SK-N-SH (cell line): ENCODE results near the gene SEC14L2. TPM values are rescaled to one million over a fixed set of nuclear protein-coding genes. Genes with fewer than 3 reads are reported as not detected.
A peak's percentile ranks its signal among the peaks of the same experiment; 100 is the strongest.

Source experiments
- CTCF ChIA-PET: fragments of 300-600, 350-600 bp; formaldehyde crosslinking; extraction: SDS; loops from one replicate; lab custom pipeline; 2021; lab: Yijun Ruan, JAX
- POLR2A ChIA-PET: fragments of 350-600 bp; sonication (Branson Sonifier 250); formaldehyde crosslinking; extraction: SDS; loops from one replicate; lab custom pipeline; 2020; ENCODE audit warnings: antibody characterized with exemption, inconsistent platforms; lab: Yijun Ruan, JAX
- DNase-seq: peaks from one replicate; pipeline ENCODE4 v3.0.0; 2012
- H2AFZ ChIP-seq: fragments of 200-600 bp; sonication (generic); 2 replicates; pipeline ENCODE4 v1.8.1; 2016; ENCODE audit warnings: antibody characterized with exemption, mild to moderate bottlenecking, low read depth
- H3F3A ChIP-seq: fragments of 200-600 bp; sonication (generic); replicated peaks from 2 replicates; pipeline ENCODE3; 2016; ENCODE audit warnings: antibody characterized with exemption, mild to moderate bottlenecking; ENCODE audit not compliant: insufficient read depth
- H3K27ac ChIP-seq, 2 experiments: fragments of 200-500 bp in 1 of 2; fragments of 200-600 bp in 1 of 2; sonication (Bioruptor generic) in 1 of 2; sonication (generic), shearing (Covaris generic) in 1 of 2; 2 replicates each; pipeline versions ENCODE4 v1.5.1 to v1.6.1; 2014 to 2016; ENCODE audit warnings: low read depth in 2 of 2, inconsistent platforms in 1 of 2, low read length in 1 of 2, mild to moderate bottlenecking in 1 of 2, mixed read lengths in 1 of 2
- H3K27me3 ChIP-seq: fragments of 200-600 bp; sonication (generic), shearing (Covaris generic); 2 replicates; pipeline ENCODE4 v1.6.1; 2016; ENCODE audit warnings: mixed run types; ENCODE audit not compliant: insufficient read depth
- H3K36me3 ChIP-seq, 2 experiments: fragments of 200-500 bp in 1 of 2; fragments of 200-600 bp in 1 of 2; sonication (Bioruptor generic) in 1 of 2; sonication (generic) in 1 of 2; replicated peaks in 1 of 2; 2 replicates each; pipeline versions ENCODE3 to v1.5.1; 2014 to 2016; ENCODE audit warnings: low read length in 1 of 2, mild to moderate bottlenecking in 1 of 2; ENCODE audit not compliant: insufficient read depth in 2 of 2, control insufficient read depth in 1 of 2
- H3K4me1 ChIP-seq, 2 experiments: fragments of 200-500 bp in 1 of 2; fragments of 200-600 bp in 1 of 2; sonication (Bioruptor generic) in 1 of 2; sonication (generic), shearing (Covaris generic) in 1 of 2; 2 replicates each; pipeline versions ENCODE4 v1.5.1 to v1.6.1; 2014 to 2016; ENCODE audit warnings: low read depth in 1 of 2, low read length in 1 of 2, mixed run types in 1 of 2; ENCODE audit not compliant: insufficient read depth in 2 of 2, control insufficient read depth in 1 of 2
- H3K4me2 ChIP-seq: fragments of 200-600 bp; sonication (generic), shearing (Covaris generic); 2 replicates; pipeline ENCODE4 v1.6.1; 2017; ENCODE audit warnings: mixed run types
- H3K4me3 ChIP-seq, 2 experiments: fragments of 200-500 bp in 1 of 2; fragments of 200-600 bp in 1 of 2; sonication (Bioruptor generic) in 1 of 2; sonication (generic), shearing (Covaris generic) in 1 of 2; 2 replicates each; pipeline versions ENCODE4 v1.5.1 to v1.8.1; 2014 to 2016; ENCODE audit warnings: low read depth in 2 of 2, inconsistent platforms in 1 of 2, low read length in 1 of 2, mild to moderate bottlenecking in 1 of 2, mixed read lengths in 1 of 2, moderate library complexity in 1 of 2
- H3K79me2 ChIP-seq: fragments of 200-600 bp; sonication (generic); 2 replicates; pipeline ENCODE4 v1.8.1; 2017; ENCODE audit warnings: mild to moderate bottlenecking; ENCODE audit not compliant: insufficient read depth
- H3K9ac ChIP-seq: fragments of 200-600 bp; sonication (generic); 2 replicates; pipeline ENCODE4 v1.6.1; 2017; ENCODE audit warnings: mixed run types
- H3K9me2 ChIP-seq: fragments of 200-600 bp; sonication (generic); 2 replicates; pipeline ENCODE4 v1.6.1; 2017; ENCODE audit warnings: mixed run types
- H3K9me3 ChIP-seq: fragments of 200-600 bp; sonication (generic); 2 replicates; pipeline ENCODE4 v1.6.1; 2017; ENCODE audit warnings: mixed run types, mild to moderate bottlenecking, moderate library complexity
- H4K20me1 ChIP-seq: fragments of 200-600 bp; sonication (generic); 2 replicates; pipeline ENCODE4 v1.6.1; 2017; ENCODE audit warnings: mild to moderate bottlenecking, mixed run types; ENCODE audit not compliant: insufficient read depth
- CTCF ChIP-seq: fragments of 200-600 bp; sonication (generic); IDR thresholded peaks from 2 replicates; pipeline ENCODE4 v1.6.1; 2017; ENCODE audit warnings: antibody characterized with exemption, mild to moderate bottlenecking, moderate library complexity
- ELF1 ChIP-seq: IDR thresholded peaks from 2 replicates; pipeline ENCODE4 v1.4.0; 2012
- EZH2phosphoT487 ChIP-seq: fragments of 200-600 bp; sonication (generic); IDR thresholded peaks from 2 replicates; pipeline ENCODE4 v1.6.1; 2017; ENCODE audit warnings: low read depth, mixed run types, mild to moderate bottlenecking, antibody characterized with exemption, moderate library complexity, borderline replicate concordance
- FOXM1 ChIP-seq: IDR thresholded peaks from 2 replicates; pipeline ENCODE4 v1.4.0; 2012; ENCODE audit warnings: low read depth, mild to moderate bottlenecking
- GABPA ChIP-seq: IDR thresholded peaks from 2 replicates; pipeline ENCODE4 v1.4.0; 2012; ENCODE audit warnings: low read depth, mild to moderate bottlenecking
- GATA2 ChIP-seq: sonication (generic); formaldehyde crosslinking; IDR thresholded peaks from 2 replicates; pipeline ENCODE4 v1.5.0; 2020; ENCODE audit warnings: mild to moderate bottlenecking, missing genetic modification reagents
- IRF3 ChIP-seq: fragments of 150-350 bp; IDR thresholded peaks from 2 replicates; pipeline ENCODE4 v1.6.1; 2016; ENCODE audit warnings: mild to moderate bottlenecking, low read depth, low read length
- MAX ChIP-seq: IDR thresholded peaks from 2 replicates; pipeline ENCODE4 v1.4.0; 2012; ENCODE audit warnings: low read depth
- RCOR1 ChIP-seq: fragments of 150-350 bp; IDR thresholded peaks from 2 replicates; pipeline ENCODE4 v1.6.1; 2017; ENCODE audit warnings: antibody characterized with exemption, low read length
- REST ChIP-seq: IDR thresholded peaks from 2 replicates; pipeline ENCODE4 v1.6.1; 2012; ENCODE audit warnings: mild to moderate bottlenecking, low read depth, low read length, moderate library complexity
- TEAD4 ChIP-seq: IDR thresholded peaks from 2 replicates; pipeline ENCODE4 v1.4.0; 2012; ENCODE audit warnings: mild to moderate bottlenecking, borderline replicate concordance; ENCODE audit not compliant: insufficient read depth
- USF2 ChIP-seq: fragments of 150-350 bp; IDR thresholded peaks from 2 replicates; pipeline ENCODE4 v1.6.1; 2017; ENCODE audit warnings: antibody characterized with exemption, low read length, low read depth, borderline replicate concordance
- YY1 ChIP-seq: IDR thresholded peaks from 2 replicates; pipeline ENCODE4 v1.4.0; 2012; ENCODE audit warnings: low read depth, mild to moderate bottlenecking
- ZBTB33 ChIP-seq: IDR thresholded peaks from 2 replicates; pipeline ENCODE4 v1.4.0; 2012; ENCODE audit warnings: low read depth, borderline replicate concordance
- WGBS: methylation state at CpG from one replicate; pipeline ENCODE4 v1.1.6; 2017; ENCODE audit warnings: low lambda C conversion rate; 5-methylcytosine and 5-hydroxymethylcytosine counted together
- polyA plus RNA-seq, 3 experiments: library from polyadenylated mRNA; depleted of rRNA; stranded (reverse); fragments of >200 nt; gene quantifications; 2 replicates each; pipeline ENCODE4 v1.2.3, GENCODE V29; 2012

Gene SEC14L2
- polyA plus RNA-seq, 1 of the 3 experiments (the other 2 are of a cell fraction), result 14.0 TPM

GRCh38 chr22:30357236-30357570 is 39.6 kb upstream of the SEC14L2 start:
- H3K4me3 ChIP-seq, result peak overlapping the region; percentile 79 to 95
- CTCF ChIA-PET, result interaction anchor here (1.0 to 2.2 kb wide), 2 partner anchors 11 to 69 kb away, joined by 3 to 15 read pairs; partner anchors contain the start of gene CASTOR1
- H3K9ac ChIP-seq, result peak overlapping the region; percentile 99
- peak overlapping the region; percentile 92 for H3K4me2 ChIP-seq
- H3K27ac ChIP-seq, result peak overlapping the region; percentile 1 to 95; a peak in 3 of 4 replicates
- POLR2A ChIA-PET, result interaction anchor here (0.6 to 1.7 kb wide), 13 partner anchors 9 to 69 kb away, joined by 3 to 8 read pairs (median 5); partner anchors contain the start of genes CASTOR1, RNF215 and TBC1D10A
- no peaks in the 10 kb centered on the region for H3K9me3 ChIP-seq
- peaks cover 28% of the 10 kb centered on the region for H4K20me1 ChIP-seq
- H3K79me2 ChIP-seq, result peaks cover 44% of the 10 kb centered on the region
- H3K9me2 ChIP-seq, result no peaks in the 10 kb centered on the region
- no peaks in the 10 kb centered on the region for H3K27me3 ChIP-seq
- H3F3A ChIP-seq, result no peaks in the 10 kb centered on the region
- H3K36me3 ChIP-seq, result peaks cover 12 to 14% of the 10 kb centered on the region in 2 experiments
- WGBS, result 10% methylated on average over 9 of the region's 9 CpGs
- TF ChIP-seq ZBTB33 (no peak), RCOR1 (no peak), MAX (no peak), USF2 (no peak), GATA2 (CRISPR knock-in tag) (no peak)
- no peak for DNase-seq
- H2AFZ ChIP-seq, result peak overlapping the region; percentile 95
- H3K4me1 ChIP-seq, result peaks cover 12 to 14% of the 10 kb centered on the region in 2 experiments; a peak in 2 of 4 replicates

- peaks cover 28% of the 10 kb centered on the region for H4K20me1 ChIP-seq
- H3K27me3 ChIP-seq, result no peaks in the 10 kb centered on the region
- H3K27ac ChIP-seq, result peak overlapping the region in 1 of 2 experiments; percentile 95; a peak in 1 of 4 replicates
- peaks cover 39% of the 10 kb centered on the region for H3K79me2 ChIP-seq
- TF ChIP-seq ELF1, result no peak
- no peak for TF ChIP-seq CTCF
- no peak for TF ChIP-seq TEAD4
- TF ChIP-seq GABPA, result no peak
- no peak for TF ChIP-seq FOXM1
- no peak for TF ChIP-seq EZH2phosphoT487
- TF ChIP-seq IRF3, result no peak
- no peak for TF ChIP-seq YY1
- no peak for TF ChIP-seq REST
- no peaks in the 10 kb centered on the region for H3K9me2 ChIP-seq
- H3K9ac ChIP-seq, result peak overlapping the region; percentile 99; the same call in 1 of the 2 replicates
- ChIA-PET CTCF (interaction anchor here (0.9 to 3.2 kb wide), 5 partner anchors 10 to 71 kb away, joined by 3 to 15 read pairs (median 3); partner anchors contain the start of genes CASTOR1 and RNF215), POLR2A (interaction anchor here (1.0 to 1.3 kb wide), 2 partner anchors 8 to 17 kb away, joined by 3 to 4 read pairs; no protein-coding TSS in a partner anchor)
- peak overlapping the region; percentile 95 for H2AFZ ChIP-seq
- H3K4me2 ChIP-seq, result peak overlapping the region; percentile 92
- DNase-seq, result no peak
- peak overlapping the region; percentile 79 to 95 for H3K4me3 ChIP-seq
- H3K36me3 ChIP-seq, result peaks cover 7 to 8% of the 10 kb centered on the region in 2 experiments
- WGBS, result 71% methylated on average over 22 of the region's 22 CpGs
- H3K9me3 ChIP-seq, result no peaks in the 10 kb centered on the region
- H3K4me1 ChIP-seq, result peaks cover 12 to 14% of the 10 kb centered on the region in 2 experiments; a peak in 2 of 4 replicates
- H3F3A ChIP-seq, result no peaks in the 10 kb centered on the region
These were observed 39.1 kb upstream of the SEC14L2 start for GRCh38 chr22:30357650-30358215.
